Astrocyte of the spinal cord (primary cell): Measurements from ENCODE around the gene ACY1.

Source experiments
- DNase-seq: peaks from one replicate; pipeline ENCODE4 v3.0.0; 2011; ENCODE audit warnings: low read depth, low spot score
- H3K4me3 ChIP-seq: 2 replicates; pipeline ENCODE4 v1.5.1; 2011; ENCODE audit warnings: low read depth, mild to moderate bottlenecking, low read length, moderate library complexity
- CTCF ChIP-seq: IDR thresholded peaks from 2 replicates; pipeline ENCODE4 v1.5.1; 2012; ENCODE audit warnings: low read depth, mild to moderate bottlenecking, low read length, inconsistent platforms
- in situ Hi-C: cut with HindIII; loops from 2 replicates; pipeline ENCODE4 v1.10.0; 2017; ENCODE audit warnings: low sequenced_read_pairs

Gene ACY1

GRCh38 chr3:52024765-52025452 is 41.6 kb downstream of the ACY1 start:
- no peak overlapping the region for H3K4me3 ChIP-seq
- DNase-seq, result no peak
- no peak for TF ChIP-seq CTCF
- in situ Hi-C loops, result no loop called here

GRCh38 chr3:52025453-52025852 is 42.1 kb downstream of the ACY1 start:
- H3K4me3 ChIP-seq, result no peak overlapping the region
- no peak for TF ChIP-seq CTCF
- in situ Hi-C loops, result no loop called here
- no peak for DNase-seq

- TF ChIP-seq CTCF, result no peak
- DNase-seq, result no peak
- no peak overlapping the region for H3K4me3 ChIP-seq
- in situ Hi-C loops, result no loop called here
These were observed 42.7 kb downstream of the ACY1 start for GRCh38 chr3:52026041-52026440.

- in situ Hi-C loops, result no loop called here
- no peak overlapping the region for H3K4me3 ChIP-seq
- no peak for DNase-seq
- no peak for TF ChIP-seq CTCF
These were observed 45.2 kb downstream of the ACY1 start for GRCh38 chr3:52028572-52028971.

- H3K4me3 ChIP-seq, result no peak overlapping the region
- in situ Hi-C loops, result no loop called here
- no peak for DNase-seq
- TF ChIP-seq CTCF, result no peak
These were observed 45.7 kb downstream of the ACY1 start for GRCh38 chr3:52029053-52029452.

- no peak for TF ChIP-seq CTCF
- no peak for DNase-seq
- in situ Hi-C loops, result no loop called here
- no peak overlapping the region for H3K4me3 ChIP-seq
These were observed 46.2 kb downstream of the ACY1 start for GRCh38 chr3:52029535-52029934.

GRCh38 chr3:52030714-52031310 is 47.5 kb downstream of the ACY1 start:
- no peak for DNase-seq
- TF ChIP-seq CTCF, result no peak
- in situ Hi-C loops, result no loop called here
- no peak overlapping the region for H3K4me3 ChIP-seq
